Heart left ventricle (tissue), 13 donors: Measurements from ENCODE around the gene BNC2.

ENCODE experiments used
- POLR2A ChIP-seq, 2 donors: fragments of 450-650 bp; IDR thresholded peaks; one replicate each; pipeline ENCODE4 v1.6.1; 2017; ENCODE audit warnings: antibody characterized with exemption in 2 of 2, mild to moderate bottlenecking in 2 of 2, moderate library complexity in 2 of 2
- TF ChIP-seq, protein P1 (sequence below), 12 donors: fragments of 200-600 bp; sonication (generic) in 4 of 12; IDR thresholded peaks; one replicate each; pipeline versions ENCODE4 v1.5.0 to v1.8.0; 2018 to 2022; ENCODE audit warnings: antibody characterized with exemption in 12 of 12, mild to moderate bottlenecking in 5 of 12
- donor health status: ischemic (EF 13 %, LVEDD 7.1; RV severe dilation, severe dysfunction).
- donor health status: DM: no; HTN: yes; CAD: no.
- donor health status: DM: no; HTN: no; CAD: no.
- donor health status: ischemic (EF 25% LVEDD 6.9; RV normal size, moderate dysfunction).
- donor health status: ischemic (EF 25% LVEDD 5.7; RV mildly dilated, moderate dysfunction).
- donor health status: ischemic (EF 35%, LVEDD 5.7; RV mildly dilated, moderate dysfunction).
- donor health status: nonischemic (EF 11% LVEDD 7.7; RV severe dilation, severe dysfunction).
- donor health status: DM: yes; HTN: yes; CAD: no.
- donor health status: PGD.
- donor health status: ischemic (EF 29% LVEDD 5.4; RV normal size, mild dysfunction).
- donor health status: nonischemic (EF 23%, LVEDD 6.1; RV moderate dilation, normal function).

- TF ChIP-seq, protein P1, sequence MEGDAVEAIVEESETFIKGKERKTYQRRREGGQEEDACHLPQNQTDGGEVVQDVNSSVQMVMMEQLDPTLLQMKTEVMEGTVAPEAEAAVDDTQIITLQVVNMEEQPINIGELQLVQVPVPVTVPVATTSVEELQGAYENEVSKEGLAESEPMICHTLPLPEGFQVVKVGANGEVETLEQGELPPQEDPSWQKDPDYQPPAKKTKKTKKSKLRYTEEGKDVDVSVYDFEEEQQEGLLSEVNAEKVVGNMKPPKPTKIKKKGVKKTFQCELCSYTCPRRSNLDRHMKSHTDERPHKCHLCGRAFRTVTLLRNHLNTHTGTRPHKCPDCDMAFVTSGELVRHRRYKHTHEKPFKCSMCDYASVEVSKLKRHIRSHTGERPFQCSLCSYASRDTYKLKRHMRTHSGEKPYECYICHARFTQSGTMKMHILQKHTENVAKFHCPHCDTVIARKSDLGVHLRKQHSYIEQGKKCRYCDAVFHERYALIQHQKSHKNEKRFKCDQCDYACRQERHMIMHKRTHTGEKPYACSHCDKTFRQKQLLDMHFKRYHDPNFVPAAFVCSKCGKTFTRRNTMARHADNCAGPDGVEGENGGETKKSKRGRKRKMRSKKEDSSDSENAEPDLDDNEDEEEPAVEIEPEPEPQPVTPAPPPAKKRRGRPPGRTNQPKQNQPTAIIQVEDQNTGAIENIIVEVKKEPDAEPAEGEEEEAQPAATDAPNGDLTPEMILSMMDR (IDR thresholded peaks at IDR 0.05), result no peak
- TF ChIP-seq POLR2A (IDR thresholded peaks at IDR 0.05), result no peak
Observed at GRCh38 chr9:16407617-16408016, 462.9 kb downstream of the BNC2 start.
